ENCODE results near the gene PTPN1.
"Not testable (repeated sequence)": the region's sequence is repeated elsewhere in the genome, so short reads cannot be mapped to it uniquely, and the experiment has no call there.

The PTPN1 gene

DNA sequence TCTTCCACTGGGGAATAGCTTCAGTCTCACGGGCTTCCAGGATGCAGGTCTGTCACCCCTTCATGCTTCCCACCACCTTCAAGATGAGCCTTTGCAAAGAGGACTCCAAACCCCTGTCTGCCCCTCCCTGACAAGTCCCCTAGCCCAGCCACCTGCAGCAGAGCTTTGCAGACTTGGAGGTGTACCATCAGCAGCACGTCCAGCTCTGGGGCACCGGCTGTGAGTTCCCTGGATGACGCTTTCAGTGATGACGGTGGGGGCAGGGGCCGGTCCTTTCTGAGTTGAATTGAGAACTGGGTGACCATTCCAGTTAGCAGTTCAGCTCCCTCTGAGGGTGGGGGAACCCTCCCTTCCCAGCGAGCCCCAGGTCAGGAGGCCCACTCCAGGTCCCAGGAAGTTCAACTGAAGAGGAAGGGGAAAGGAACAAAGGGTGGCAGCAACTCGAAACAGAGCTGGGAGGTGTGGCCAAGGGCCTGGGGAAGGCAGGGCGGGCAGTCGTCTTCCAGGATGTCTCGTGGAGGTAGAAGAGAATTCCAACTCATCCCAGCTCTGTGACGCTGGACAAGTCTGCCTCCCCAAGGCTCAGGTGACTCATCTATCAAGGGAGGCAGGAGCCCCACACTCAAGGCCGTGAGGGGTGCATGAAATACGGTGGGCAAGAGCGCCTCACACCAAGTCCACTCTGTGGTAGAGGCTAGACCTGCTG lies 86.0 kb downstream of the PTPN1 start:
- DNase-seq: no peak

- no peak for DNase-seq
These were observed 86.5 kb downstream of the PTPN1 start for GRCh38 chr20:50596694-50597021.

- no peak for DNase-seq
These were observed 87.3 kb downstream of the PTPN1 start for GRCh38 chr20:50597406-50597969.

DNA sequence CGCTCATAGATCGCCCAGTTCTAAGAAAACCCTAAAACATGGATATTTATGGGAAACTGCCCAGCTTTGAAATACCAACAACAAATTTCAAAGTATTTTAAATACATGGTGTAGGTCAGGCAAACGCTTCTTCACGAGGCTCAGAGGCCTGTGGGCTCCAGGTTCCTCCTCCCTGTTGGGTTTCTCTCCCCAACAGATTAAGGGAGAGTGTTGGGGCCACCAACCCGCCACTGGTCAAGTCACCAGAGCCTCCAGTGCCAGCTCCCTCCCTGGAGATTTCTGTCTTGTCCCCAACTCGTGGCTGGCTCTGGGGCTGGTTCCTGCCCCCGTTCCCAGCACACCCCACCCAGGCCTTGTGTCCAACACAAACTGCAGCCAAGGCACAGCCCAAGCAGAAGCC lies 87.9 kb downstream of the PTPN1 start:
- DNase-seq: no peak

DNA sequence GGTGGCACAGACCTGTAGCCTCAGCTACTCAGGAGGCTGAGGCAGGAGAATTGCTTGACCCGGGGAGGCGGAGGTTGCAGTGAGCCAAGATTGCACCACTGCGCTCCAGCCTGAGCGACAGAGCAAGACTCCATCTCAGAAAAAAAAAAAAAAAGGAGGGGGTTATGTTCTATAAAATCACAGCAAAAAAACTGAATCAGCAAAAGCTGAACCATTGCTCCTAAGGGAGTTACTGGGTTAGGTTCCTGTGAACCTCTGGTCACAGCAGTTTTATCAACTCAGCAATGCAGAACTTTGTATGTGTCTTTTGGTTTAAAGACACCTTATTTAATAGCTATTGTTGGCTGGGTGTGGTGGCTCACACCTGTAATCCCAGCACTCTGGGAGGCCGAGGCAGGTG lies 88.6 kb downstream of the PTPN1 start:
- not testable (repeated sequence) for DNase-seq

GRCh38 chr20:50600281-50600895 lies 90.2 kb downstream of the PTPN1 start:
- no peak for DNase-seq

GRCh38 chr20:50601511-50602431 lies 91.6 kb downstream of the PTPN1 start:
- no peak for DNase-seq

DNA sequence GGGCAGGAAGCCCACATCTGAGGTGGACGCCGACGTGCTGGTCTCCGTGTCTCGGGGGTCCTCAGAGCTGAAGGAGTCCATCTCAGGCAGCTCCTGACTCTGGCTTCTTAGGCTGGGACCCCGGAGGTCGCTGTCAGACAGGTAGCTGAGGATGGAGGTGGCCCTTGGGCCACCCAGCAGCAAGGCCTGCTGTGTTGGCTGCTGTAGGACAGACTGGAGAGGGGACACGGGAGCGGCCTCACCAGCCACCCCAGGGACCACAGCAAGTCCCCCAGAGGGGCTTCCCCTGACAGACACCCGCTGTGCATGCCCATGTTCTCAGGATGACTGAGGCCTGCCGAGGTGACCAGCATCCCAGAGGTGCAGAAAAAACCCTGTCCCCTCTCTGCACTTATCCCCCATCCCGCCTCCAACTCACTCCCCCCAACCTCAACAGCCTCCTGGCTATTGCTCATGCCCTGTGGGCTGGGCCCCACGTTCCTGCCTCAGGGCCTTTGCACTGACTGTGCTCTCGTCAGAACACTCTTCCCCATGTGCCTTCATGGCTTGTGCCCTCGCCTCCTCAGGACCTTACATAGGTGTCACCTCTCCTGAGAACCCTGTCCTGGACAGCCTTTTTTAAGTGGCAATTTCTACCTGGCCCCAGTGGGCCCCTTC lies 92.4 kb downstream of the PTPN1 start:
- no peak for DNase-seq

DNA sequence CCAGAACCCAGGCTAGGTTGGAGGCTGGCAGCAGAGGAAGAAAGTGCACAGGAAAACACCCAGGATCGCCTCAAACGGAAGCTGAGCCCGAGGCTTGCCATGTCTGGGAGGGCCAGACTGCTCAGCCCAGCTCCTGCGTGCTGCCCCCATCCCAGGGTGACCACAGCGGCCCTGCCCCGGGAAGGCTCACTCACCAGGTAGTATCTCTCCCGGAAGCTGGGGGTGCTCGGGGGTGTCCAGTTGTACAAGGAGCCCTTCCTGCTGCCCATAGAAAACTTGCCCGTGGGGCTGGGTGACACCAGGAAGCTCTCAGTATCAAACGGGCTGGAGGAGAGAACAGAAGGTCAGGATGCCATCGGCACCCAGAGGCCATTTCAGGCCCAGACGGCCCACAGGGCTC lies 94.3 kb downstream of the PTPN1 start:
- no peak for DNase-seq

- DNase-seq: no peak
These were observed 95.0 kb downstream of the PTPN1 start for GRCh38 chr20:50605136-50605535.

- DNase-seq: no peak
These were observed 97.3 kb downstream of the PTPN1 start for GRCh38 chr20:50607436-50607835.

GRCh38 chr20:50607850-50608749 lies 97.9 kb downstream of the PTPN1 start:
- DNase-seq: no peak

- no peak for DNase-seq
These were observed 98.5 kb downstream of the PTPN1 start for GRCh38 chr20:50608750-50609104.

GRCh38 chr20:50609438-50609989 lies 99.3 kb downstream of the PTPN1 start:
- DNase-seq: no peak

GRCh38 chr20:50610212-50610718 lies 100.1 kb downstream of the PTPN1 start:
- no peak for DNase-seq

GRCh38 chr20:50611128-50611810 lies 101.1 kb downstream of the PTPN1 start:
- no peak for DNase-seq

DNA sequence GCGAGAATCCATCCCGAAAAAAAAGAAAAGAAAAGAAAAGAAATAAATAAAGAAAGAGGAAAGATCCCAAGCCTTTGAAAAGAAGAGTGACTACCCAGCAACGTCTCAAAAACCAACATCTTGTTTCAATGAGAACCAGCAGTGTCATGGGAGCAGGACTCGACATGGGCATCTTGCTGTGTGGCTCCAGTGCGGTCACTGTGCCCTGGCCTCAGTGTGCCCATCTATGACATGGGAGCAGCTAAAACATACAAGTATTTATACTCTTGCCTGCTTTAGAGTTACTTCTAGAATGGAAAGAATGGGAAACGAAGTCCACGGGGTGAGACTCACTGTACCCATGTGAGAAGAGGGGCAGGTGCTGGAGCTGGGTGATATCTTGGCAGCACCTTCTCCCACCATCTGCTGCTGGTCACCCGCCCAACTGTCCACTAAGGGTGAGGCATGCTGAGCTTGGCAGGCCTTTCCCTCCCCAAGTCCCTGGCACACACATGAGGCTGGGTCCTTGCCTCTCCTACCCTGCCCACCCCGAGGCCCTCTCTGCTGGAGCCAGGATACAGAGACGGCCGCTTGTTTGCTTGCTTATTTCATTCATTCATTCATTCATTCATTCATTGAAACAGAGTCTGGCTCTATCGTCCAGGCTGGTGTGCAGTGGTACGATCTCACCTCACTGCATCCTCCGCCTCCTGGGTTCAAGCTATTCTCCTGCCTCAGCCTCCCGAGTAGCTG lies 103.4 kb downstream of the PTPN1 start:
- DNase-seq: no peak

GRCh38 chr20:50615407-50615806 lies 105.2 kb downstream of the PTPN1 start:
- no peak for DNase-seq

DNA sequence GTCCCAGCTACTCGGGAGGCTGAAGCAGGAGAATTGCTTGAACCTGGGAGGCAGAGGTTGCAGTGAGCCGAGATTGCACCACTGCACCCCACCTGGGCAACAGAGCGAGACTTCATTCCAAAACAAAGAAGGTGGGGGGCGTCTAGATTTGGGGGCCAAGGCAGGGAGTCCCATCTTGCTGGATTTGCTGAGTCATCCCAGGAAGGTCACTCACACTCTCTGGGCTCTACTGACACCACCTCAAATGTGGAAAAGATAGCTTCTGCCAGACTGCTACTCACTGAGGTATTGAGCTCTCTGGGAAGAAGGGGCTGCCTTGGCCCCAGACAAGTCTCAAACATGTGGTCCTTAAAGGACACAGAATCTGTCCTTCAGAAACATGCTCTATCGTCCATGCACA lies 106.8 kb downstream of the PTPN1 start:
- no peak for DNase-seq

DNA sequence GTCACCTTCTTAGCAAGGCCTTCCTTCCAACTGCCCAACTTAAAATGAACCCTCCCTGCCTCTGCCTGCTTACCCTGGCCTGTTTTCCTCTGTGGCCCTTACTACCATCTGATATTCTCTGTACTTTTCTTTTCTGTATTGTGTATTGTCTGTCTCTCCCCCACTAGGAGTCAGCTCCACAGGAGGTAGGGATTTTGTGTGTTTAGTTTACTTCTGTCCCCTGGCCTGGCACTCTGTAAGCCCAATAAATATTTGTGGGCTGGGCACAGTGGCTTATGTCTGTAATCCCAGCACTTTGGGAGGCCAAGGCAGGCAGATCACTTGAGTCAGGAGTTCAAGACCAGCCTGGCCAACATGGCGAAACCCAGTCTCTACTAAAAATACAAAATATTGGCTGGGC lies 108.4 kb downstream of the PTPN1 start:
- DNase-seq: no peak
